GM19025 (cell line): ENCODE data around the gene PRKCA.

Experiments
- ATAC-seq: cut with Tn5 transposase; IDR thresholded peaks from one replicate; pipeline ENCODE4 v1.9.1; 2021; ENCODE audit warnings: mild to moderate bottlenecking, low read depth, moderate library complexity; ENCODE audit not compliant: unreplicated experiment

Gene PRKCA

GRCh38 chr17:66661411-66662256 is 359.2 kb downstream of the PRKCA start:
- ATAC-seq, result no peak

- no peak for ATAC-seq
Observed at GRCh38 chr17:66662496-66662895, 360.1 kb downstream of the PRKCA start.

DNA sequence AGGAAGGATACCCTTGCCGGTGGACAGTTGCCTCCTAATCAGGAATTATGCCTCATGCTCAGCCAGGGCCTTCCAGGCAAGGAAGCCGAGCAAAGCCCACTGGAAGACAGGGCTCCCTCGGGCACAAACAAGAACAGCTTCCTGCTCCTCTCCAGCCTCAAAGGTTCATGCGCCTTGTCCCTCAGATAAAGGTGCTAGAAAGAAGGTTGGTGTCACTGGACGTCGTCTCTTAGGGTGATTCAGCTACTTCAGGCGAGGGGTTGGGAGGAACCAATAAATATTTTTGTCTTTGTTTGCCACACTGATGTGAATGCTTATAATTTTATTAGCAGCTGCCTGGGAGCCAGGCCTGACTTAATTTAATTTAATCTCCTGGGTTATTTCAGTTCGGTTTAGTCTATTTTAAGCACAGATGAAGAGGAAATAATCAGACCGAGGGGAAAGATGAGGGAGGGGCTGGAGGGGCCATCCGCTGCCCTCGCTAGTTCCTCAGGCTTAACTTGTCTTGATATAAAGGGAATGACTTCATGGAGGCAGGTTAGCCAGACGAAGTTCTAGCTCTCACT is 360.7 kb downstream of the PRKCA start:
- no peak for ATAC-seq

DNA sequence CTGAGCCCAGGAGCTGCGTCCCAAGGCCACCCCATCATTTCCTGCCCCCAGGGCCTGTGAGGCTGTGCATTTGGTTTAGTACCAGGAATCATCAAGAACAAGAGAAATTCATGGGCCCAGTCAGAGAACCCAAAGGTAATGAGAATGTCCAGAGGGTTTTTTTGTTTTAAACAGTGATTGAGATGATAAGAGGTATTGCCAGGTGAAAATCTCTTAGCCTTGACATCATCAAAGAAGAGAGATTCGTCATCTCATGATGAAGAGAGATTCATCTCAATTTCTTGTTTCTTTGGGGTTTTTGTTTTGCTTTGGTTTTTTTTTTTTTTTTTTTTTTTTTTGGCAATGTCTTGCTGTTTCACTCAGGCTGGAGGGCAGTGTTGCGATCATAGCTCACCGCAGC is 361.9 kb downstream of the PRKCA start:
- ATAC-seq, result no peak

- ATAC-seq, result no peak
Observed at GRCh38 chr17:66665194-66665593, 362.8 kb downstream of the PRKCA start.

- ATAC-seq, result no peak
Observed at GRCh38 chr17:66667090-66667489, 364.7 kb downstream of the PRKCA start.

DNA sequence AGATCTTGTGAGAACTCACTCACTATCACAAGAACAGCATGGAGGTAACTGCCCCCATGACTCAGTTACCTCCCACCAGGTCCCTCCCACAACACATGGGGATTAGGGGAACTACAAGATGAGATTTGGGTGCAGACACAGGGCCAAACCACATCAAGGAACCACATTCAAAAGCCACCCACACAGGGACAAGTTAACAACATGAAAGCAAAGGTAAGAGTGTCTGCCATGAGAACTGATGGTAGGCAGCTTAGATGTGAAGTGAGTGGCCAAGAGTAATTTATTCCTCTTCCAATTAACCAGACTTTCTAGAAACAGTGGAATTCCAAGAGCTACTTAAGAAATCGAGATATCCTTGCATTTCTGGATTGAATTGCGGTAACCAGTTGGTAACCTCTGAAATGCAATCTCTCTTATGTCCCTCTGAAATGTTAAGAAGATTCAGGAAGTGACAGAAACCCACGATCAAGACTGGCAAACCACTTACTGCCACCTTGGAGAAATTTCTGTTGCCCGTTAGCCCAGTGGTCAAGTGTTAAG is 365.1 kb downstream of the PRKCA start:
- peak; percentile 80 for ATAC-seq

GRCh38 chr17:66670206-66670605 is 367.8 kb downstream of the PRKCA start:
- no peak for ATAC-seq

- ATAC-seq, result no peak
Observed at GRCh38 chr17:66671156-66671555, 368.7 kb downstream of the PRKCA start.

GRCh38 chr17:66673668-66674276 is 371.4 kb downstream of the PRKCA start:
- ATAC-seq, result no peak

DNA sequence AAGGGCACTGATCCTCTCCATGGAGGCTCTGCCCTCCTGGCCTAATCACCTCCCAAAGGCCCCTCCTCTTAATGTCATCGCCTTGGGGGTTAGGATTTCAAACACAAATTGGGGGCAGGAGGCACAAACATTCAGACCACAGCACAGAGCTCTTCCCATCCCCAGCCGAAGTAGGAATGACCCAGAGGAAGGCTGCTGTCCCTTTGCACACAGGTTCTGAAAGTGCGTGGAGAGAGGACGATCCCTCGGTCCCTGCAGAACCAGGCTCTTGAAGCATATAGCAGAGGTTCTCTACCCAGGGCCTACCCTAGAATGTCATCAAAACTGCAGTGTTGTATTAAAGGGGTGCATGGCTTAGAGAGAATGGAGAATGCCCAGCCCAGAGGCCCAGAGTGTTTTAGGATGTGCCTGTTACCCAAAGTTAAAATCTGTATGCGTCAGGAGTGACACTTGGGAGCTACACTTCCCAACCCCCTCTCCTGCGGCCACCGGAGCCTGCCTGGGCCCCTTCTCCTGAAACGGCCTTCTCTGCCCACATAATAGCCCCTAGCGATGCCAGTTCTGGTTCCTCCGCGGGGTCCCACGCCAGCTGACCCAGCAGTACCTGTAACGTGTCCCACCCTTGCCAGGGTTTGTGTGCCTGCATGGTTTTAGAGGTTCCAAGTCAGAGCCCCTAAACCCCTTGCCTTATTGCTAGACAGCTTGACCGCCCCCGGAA is 373.0 kb downstream of the PRKCA start:
- ATAC-seq, result no peak

GRCh38 chr17:66675991-66676371 is 373.6 kb downstream of the PRKCA start:
- ATAC-seq, result no peak

GRCh38 chr17:66676421-66676820 is 374.0 kb downstream of the PRKCA start:
- no peak for ATAC-seq

DNA sequence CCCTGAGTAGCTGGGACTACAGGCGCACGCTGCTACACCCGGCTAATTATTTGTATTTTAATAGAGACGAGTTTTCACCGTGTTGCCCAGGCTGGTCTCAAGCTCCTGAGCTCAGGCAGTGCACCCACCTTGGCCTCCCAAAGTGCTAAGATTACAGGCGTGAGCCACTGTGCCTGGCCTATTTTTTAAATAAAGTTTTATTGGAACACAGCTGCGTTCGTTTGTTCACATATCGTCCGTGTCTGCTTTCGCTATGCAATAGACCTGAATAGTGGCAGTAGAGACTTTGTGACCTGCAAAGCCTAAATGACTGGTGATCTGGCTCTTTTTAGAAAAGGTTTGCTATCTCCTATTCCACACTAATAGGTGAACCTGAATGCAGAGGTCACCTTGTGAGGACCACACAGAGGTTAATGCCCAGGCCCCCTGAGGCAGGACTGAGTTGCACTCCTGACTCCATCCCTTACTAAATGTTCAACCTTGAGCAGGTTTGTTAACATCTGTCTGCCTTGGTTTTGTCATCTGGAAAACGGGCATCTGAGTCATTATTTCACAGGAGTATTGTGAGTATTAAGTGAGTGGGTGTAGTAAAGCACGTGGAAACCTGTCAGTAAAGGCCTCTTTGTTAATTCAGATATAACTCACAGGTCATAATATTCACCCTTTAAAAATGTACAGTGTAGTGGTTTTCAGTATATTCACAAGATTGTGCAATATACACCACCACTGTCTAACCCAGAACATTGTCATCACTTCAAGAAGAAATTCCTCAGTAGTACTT is 375.0 kb downstream of the PRKCA start:
- ATAC-seq, result no peak

DNA sequence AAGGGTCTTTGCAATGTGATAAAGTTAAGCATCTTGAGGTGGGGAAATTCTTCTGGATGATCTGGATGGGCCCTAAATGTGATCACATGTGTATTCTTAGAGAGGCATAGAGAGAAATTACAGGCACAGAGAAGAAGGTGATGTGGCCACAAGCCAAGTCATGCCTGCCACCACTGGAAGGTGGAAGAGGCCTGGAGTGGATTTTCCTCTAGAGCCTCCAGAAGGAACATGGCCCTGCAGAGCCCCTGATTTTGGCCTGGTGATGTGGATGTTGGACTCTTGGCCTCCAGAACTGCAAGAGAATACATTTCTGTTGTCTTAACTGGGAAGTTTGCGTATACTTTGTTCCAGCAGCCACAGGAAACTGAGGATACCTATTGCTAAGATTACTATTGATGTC is 375.6 kb downstream of the PRKCA start:
- ATAC-seq, result no peak

DNA sequence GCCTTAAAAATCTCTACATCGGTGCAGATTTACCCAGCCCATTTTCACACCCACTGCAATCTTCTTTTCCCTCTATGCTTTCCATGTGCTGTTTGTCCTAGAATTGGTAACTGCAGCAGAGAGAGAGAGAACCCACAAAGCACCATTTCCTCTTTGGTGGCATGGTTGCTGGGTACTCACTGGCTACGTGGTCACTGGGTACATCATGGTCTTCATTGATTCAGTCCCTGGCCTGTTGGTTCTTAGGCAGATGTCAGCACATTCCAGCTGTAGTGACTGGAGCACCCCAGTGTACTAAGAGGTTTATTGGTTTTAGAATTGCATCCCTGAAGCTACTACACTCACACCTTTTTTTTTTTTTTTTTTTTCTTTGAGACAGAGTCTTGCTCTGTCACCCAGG is 376.4 kb downstream of the PRKCA start:
- ATAC-seq, result no peak

DNA sequence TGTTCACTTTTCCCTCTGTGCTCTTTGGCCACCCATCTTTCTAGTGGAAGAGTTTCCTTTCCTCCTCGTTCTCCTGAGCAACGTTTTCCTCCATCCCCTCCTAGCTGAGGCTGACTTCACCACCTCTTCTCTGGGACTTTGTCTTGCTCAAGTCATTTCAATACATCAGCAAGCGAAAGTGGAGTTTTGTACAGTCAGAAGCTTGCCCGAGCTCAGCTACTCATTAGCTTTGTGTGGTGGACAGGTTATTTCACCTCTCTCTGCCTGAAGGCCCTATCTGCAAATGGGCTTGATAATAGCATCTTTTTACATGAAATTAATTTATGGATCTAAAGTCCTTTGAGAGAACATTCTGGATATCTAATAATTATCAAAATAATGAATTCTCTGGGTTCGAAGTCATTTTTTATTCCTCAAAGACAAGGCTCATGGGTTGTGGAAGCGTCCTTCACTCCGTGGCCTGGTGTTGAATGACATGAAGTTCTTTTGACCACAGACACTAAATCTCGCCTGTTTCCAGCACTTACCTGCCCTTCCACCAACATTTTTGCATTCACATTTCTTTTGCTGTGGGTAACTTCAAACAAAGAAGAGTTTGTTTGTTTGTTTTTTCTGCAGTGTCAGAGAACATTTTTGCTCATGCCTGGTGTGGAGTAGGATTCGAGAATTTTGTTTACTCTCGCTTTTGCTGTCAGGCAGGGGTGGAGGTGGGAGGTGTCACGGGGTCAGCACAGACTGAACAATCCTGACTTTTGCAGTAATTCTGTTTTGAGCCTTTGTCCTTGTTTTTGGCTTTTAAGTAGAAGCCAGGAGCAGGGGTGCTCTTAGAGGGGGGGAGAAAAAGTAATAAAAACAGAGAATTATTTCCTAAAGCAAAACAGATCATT is 377.5 kb downstream of the PRKCA start:
- peak; percentile 85 for ATAC-seq

- no peak for ATAC-seq
Observed at GRCh38 chr17:66682283-66682682, 379.9 kb downstream of the PRKCA start.

- ATAC-seq, result no peak
Observed at GRCh38 chr17:66684261-66684660, 381.8 kb downstream of the PRKCA start.
